ENCODE data around the gene COL4A5.

The COL4A5 gene

DNA sequence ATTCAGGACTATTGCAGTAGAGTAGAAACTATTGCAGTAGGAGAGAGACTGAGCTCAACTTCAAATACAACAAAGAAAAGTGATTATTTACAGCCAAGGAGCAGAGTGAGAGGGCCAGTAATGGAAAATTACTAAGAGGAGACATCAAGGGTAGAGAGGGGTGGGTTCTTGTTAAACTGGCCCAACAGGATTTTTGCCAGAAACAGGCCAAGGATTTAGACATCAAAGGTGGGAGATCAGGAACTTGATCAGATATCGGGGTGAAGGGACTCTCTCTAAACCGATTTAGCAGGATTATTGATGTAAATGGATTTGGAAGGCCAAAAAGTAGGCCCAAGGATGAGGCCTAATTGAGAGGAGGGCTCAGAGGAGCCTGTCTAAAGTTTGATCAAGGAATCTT, 231.9 kb downstream of the COL4A5 start:
- H3K4me3 ChIP-seq (replicated peaks; ENCODE audit: low read depth, low read length), result no peak overlapping the region
- TF ChIP-seq, protein P1, sequence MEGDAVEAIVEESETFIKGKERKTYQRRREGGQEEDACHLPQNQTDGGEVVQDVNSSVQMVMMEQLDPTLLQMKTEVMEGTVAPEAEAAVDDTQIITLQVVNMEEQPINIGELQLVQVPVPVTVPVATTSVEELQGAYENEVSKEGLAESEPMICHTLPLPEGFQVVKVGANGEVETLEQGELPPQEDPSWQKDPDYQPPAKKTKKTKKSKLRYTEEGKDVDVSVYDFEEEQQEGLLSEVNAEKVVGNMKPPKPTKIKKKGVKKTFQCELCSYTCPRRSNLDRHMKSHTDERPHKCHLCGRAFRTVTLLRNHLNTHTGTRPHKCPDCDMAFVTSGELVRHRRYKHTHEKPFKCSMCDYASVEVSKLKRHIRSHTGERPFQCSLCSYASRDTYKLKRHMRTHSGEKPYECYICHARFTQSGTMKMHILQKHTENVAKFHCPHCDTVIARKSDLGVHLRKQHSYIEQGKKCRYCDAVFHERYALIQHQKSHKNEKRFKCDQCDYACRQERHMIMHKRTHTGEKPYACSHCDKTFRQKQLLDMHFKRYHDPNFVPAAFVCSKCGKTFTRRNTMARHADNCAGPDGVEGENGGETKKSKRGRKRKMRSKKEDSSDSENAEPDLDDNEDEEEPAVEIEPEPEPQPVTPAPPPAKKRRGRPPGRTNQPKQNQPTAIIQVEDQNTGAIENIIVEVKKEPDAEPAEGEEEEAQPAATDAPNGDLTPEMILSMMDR (IDR thresholded peaks at IDR 0.05; ENCODE audit: low read length, missing control alignments), result no peak
- no peak for DNase-seq (ENCODE audit: low read depth)

DNA sequence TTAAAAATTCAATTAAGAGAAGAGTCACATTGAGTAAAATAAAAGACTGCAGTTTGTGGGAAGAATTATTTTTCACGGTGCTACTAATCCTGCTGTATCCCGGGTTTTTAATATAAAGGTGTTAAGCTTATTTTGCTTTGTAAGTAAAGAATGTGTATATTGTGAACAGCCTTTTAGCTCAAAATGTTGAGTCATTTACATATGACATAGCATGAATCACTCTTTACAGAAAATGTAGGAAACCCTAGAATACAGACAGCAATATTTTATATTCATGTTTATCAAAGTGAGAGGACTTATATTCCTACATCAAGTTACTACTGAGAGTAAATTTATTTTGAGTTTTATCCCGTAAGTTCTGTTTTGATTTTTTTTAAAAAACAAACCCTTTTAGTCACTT, 257.1 kb downstream of the COL4A5 start:
- H3K4me3 ChIP-seq (replicated peaks; ENCODE audit: low read depth, low read length), result no peak overlapping the region
- TF ChIP-seq, protein P1 (IDR thresholded peaks at IDR 0.05; ENCODE audit: low read length, missing control alignments), result no peak
- DNase-seq (ENCODE audit: low read depth), result peak; percentile 2

DNA sequence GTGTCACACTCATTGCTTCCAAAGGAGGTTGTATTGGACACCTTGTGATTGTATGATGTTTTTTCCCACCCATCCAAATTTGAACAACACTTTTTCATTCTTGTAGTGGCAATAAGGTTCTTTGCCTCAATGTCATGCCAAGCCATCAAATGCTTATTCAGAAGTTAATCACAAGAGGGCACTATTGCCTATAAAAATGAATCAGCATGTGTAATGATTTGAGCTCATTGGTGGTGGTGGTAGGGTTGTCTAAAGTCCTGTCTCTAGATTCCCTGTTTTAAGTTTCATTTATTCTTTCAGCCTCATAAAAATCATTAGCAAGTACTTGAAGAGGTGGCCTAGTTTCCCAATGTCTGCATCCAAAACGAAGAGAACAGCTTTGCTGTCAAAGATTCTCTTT, 259.7 kb downstream of the COL4A5 start:
- no peak overlapping the region for H3K4me3 ChIP-seq (replicated peaks; ENCODE audit: low read depth, low read length)
- DNase-seq (ENCODE audit: low read depth), result peak; percentile 53
- TF ChIP-seq, protein P1 (IDR thresholded peaks at IDR 0.05; ENCODE audit: low read length, missing control alignments), result peak; percentile 31

DNA sequence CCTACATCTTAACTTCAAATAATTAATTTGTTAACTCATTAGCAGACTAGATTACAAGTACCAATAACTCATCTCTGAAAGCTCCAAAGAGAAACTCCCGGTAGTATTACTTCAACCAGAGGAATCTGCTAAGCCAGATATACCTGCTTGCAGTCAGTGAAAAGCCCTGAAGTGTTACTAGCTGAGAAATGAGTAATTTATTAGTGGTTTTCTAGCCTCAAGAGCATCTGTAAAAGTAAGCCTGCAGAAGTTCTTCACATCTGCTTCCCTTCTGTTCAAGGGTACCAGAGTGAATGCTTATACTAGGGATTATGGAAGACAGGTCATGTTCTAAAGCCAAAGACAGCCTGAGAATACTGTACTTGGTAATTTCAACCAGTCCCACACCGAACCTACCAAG, 262.0 kb downstream of the COL4A5 start:
- H3K4me3 ChIP-seq (replicated peaks; ENCODE audit: low read depth, low read length), result no peak overlapping the region
- TF ChIP-seq, protein P1 (IDR thresholded peaks at IDR 0.05; ENCODE audit: low read length, missing control alignments), result no peak
- DNase-seq (ENCODE audit: low read depth), result no peak

DNA sequence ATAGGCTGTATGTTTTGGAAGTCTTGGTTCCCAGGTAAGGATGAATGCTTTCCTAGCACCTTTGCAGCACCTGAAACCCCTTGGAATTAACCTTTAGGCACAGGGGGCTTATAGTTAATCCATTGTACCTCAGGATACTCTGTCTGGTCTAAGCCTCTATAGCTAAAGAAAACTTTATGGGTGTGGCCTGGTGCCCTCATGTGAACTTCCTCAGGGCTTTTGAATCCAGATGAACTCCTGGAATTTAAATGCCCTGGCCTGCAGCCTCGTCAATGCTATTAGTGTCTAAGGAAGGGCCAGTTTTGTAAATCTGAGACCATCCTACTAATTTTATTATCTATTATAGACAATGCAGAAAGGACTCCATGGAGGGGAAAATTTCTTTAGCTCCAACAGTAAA, 262.9 kb downstream of the COL4A5 start:
- no peak for DNase-seq (ENCODE audit: low read depth)
- TF ChIP-seq, protein P1 (IDR thresholded peaks at IDR 0.05; ENCODE audit: low read length, missing control alignments), result no peak
- no peak overlapping the region for H3K4me3 ChIP-seq (replicated peaks; ENCODE audit: low read depth, low read length)

DNA sequence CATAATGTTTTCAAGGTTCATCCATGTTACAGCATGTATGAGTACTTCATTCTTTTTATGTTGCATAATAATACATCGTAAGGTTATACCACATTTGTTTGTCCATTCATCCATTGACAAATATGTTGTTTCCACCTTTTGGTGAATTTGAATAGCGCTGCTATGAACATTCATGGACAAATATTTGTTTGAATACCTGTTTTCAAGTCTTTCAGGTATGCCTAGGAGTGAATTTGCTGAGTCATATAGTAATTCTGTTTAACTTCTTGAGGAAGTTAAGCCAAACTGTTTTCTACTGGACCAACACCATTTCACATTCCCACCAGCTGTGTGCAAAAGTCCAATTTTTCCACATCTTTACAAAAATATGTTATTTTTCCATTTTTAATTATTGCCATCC, 265.2 kb downstream of the COL4A5 start:
- TF ChIP-seq, protein P1 (IDR thresholded peaks at IDR 0.05; ENCODE audit: low read length, missing control alignments), result no peak
- H3K4me3 ChIP-seq (replicated peaks; ENCODE audit: low read depth, low read length), result no peak overlapping the region
- no peak for DNase-seq (ENCODE audit: low read depth)

DNA sequence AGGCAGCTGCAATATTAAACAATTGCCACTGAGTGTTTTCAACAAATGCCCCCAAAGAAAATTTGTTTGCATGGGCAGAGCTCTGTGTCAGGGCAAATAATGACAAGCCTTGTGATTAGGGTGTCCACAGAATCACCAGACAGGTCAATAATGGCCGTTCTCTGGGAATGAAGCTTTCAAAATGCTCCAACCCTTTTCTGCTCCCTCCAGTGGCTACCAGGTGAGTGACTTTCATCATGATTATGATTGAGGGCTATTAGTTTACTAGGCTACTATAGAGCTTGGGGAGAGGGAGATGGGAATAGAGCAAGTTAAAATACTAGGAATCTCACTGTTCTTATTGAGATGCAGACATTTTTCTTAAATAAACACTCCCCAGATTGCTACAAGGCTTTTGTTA, 273.2 kb downstream of the COL4A5 start:
- no peak overlapping the region for H3K4me3 ChIP-seq (replicated peaks; ENCODE audit: low read depth, low read length)
- TF ChIP-seq, protein P1 (IDR thresholded peaks at IDR 0.05; ENCODE audit: low read length, missing control alignments), result no peak
- no peak for DNase-seq (ENCODE audit: low read depth)

Measured in fibroblast of pulmonary artery (primary cell).